ENCODE results near the gene MDM4. TPM values are rescaled to one million over a fixed set of nuclear protein-coding genes. Genes with fewer than 3 reads are reported as not detected.

The MDM4 gene
- total RNA-seq, 4 donors from 2014 or later, result 64.3 to 140 (median 109) TPM

- intact Hi-C loops (cut with DNase I; ENCODE audit: low total_unique reads) (no loop called here), in situ Hi-C loops (cut with MboI; ENCODE audit: low pct_ligation_motif_present in 1 of 4, low pct_unique_long_range_greater_than_20kb in 1 of 4, low sequenced_read_pairs in 3 of 4) (loop anchor here (10.0 to 25.0 kb wide), 4 partner anchors 202 to 377 kb away; no protein-coding TSS in a partner anchor)
- Histone ChIP-seq H3K9me3 (no peaks in the 10 kb centered on the region), H3K4me1 (peaks cover 0 to 2% (median 0%) of the 10 kb centered on the region in 4 donors), H3K4me3 (no peak overlapping the region), H3K27ac (no peak overlapping the region), H3K36me3 (peaks cover 0 to 11% (median 0%) of the 10 kb centered on the region in 4 donors), H3K27me3 (no peaks in the 10 kb centered on the region)
- no peak for DNase-seq
- no peak for TF ChIP-seq EP300 (IDR thresholded peaks at IDR 0.05; ENCODE audit: low read depth)
- TF ChIP-seq POLR2AphosphoS5 (IDR thresholded peaks at IDR 0.05), result no peak
- TF ChIP-seq POLR2A (IDR thresholded peaks at IDR 0.05), result no peak
- TF ChIP-seq CTCF (IDR thresholded peaks at IDR 0.05), result no peak
These were observed 44.5 kb downstream of the MDM4 start for GRCh38 chr1:204560590-204561150.

- H3K4me1 ChIP-seq, result peaks cover 0 to 3% (median 0%) of the 10 kb centered on the region in 4 donors
- no peak overlapping the region for H3K27ac ChIP-seq
- TF ChIP-seq POLR2A (IDR thresholded peaks at IDR 0.05) (no peak), EP300 (IDR thresholded peaks at IDR 0.05; ENCODE audit: low read depth) (no peak), CTCF (IDR thresholded peaks at IDR 0.05) (no peak), POLR2AphosphoS5 (IDR thresholded peaks at IDR 0.05) (no peak)
- H3K9me3 ChIP-seq, result no peaks in the 10 kb centered on the region
- intact Hi-C loops (cut with DNase I; ENCODE audit: low total_unique reads), result no loop called here
- H3K36me3 ChIP-seq, result peaks cover 0 to 11% (median 0%) of the 10 kb centered on the region in 4 donors
- DNase-seq, result no peak
- WGBS, 2 donors (ENCODE audit: low coverage in 1 of 2), result 91% methylated on average over 37 of the region's 37 CpGs; no CpG with 5 or more reads in 1 of the 2 donors
- in situ Hi-C loops (cut with MboI; ENCODE audit: low pct_ligation_motif_present in 1 of 4, low pct_unique_long_range_greater_than_20kb in 1 of 4, low sequenced_read_pairs in 3 of 4), result loop anchor here (10.0 to 25.0 kb wide), 4 partner anchors 200 to 375 kb away; no protein-coding TSS in a partner anchor
- H3K27me3 ChIP-seq, result no peaks in the 10 kb centered on the region
- H3K4me3 ChIP-seq, result no peak overlapping the region
These were observed 46.1 kb downstream of the MDM4 start for GRCh38 chr1:204562075-204562990.

GRCh38 chr1:204563307-204563706, 47.1 kb downstream of the MDM4 start:
- TF ChIP-seq POLR2A (IDR thresholded peaks at IDR 0.05) (no peak), POLR2AphosphoS5 (IDR thresholded peaks at IDR 0.05) (no peak), CTCF (IDR thresholded peaks at IDR 0.05) (no peak), EP300 (IDR thresholded peaks at IDR 0.05; ENCODE audit: low read depth) (no peak)
- no peaks in the 10 kb centered on the region for H3K27me3 ChIP-seq
- peaks cover 0 to 11% (median 0%) of the 10 kb centered on the region in 4 donors for H3K36me3 ChIP-seq
- 80 to 85% methylated on average over 1 to 4 of the region's 4 CpGs for WGBS, 2 donors (ENCODE audit: low coverage in 1 of 2)
- H3K4me1 ChIP-seq, result peaks cover 0 to 3% (median 0%) of the 10 kb centered on the region in 4 donors
- H3K9me3 ChIP-seq, result no peaks in the 10 kb centered on the region
- intact Hi-C loops (cut with DNase I; ENCODE audit: low total_unique reads) (no loop called here), in situ Hi-C loops (cut with MboI; ENCODE audit: low pct_ligation_motif_present in 1 of 4, low pct_unique_long_range_greater_than_20kb in 1 of 4, low sequenced_read_pairs in 3 of 4) (loop anchor here (10.0 to 25.0 kb wide), 4 partner anchors 199 to 374 kb away; no protein-coding TSS in a partner anchor)
- DNase-seq, result no peak
- H3K27ac ChIP-seq, result no peak overlapping the region
- H3K4me3 ChIP-seq, result no peak overlapping the region

- TF ChIP-seq EP300 (IDR thresholded peaks at IDR 0.05; ENCODE audit: low read depth), result no peak
- TF ChIP-seq CTCF (IDR thresholded peaks at IDR 0.05), result no peak
- TF ChIP-seq POLR2AphosphoS5 (IDR thresholded peaks at IDR 0.05), result no peak
- no peak for TF ChIP-seq POLR2A (IDR thresholded peaks at IDR 0.05)
- Histone ChIP-seq H3K27ac (no peak overlapping the region), H3K4me1 (peaks cover 0 to 3% (median 0%) of the 10 kb centered on the region in 4 donors), H3K4me3 (no peak overlapping the region), H3K36me3 (peaks cover 0 to 10% (median 0%) of the 10 kb centered on the region in 4 donors), H3K27me3 (no peaks in the 10 kb centered on the region), H3K9me3 (no peaks in the 10 kb centered on the region)
- 73% methylated on average over 3 of the region's 3 CpGs; no CpG with 5 or more reads in 1 of the 2 donors for WGBS, 2 donors (ENCODE audit: low coverage in 1 of 2)
- intact Hi-C loops (cut with DNase I; ENCODE audit: low total_unique reads), result no loop called here
- DNase-seq, result no peak
- in situ Hi-C loops (cut with MboI; ENCODE audit: low pct_ligation_motif_present in 1 of 4, low pct_unique_long_range_greater_than_20kb in 1 of 4, low sequenced_read_pairs in 3 of 4), result loop anchor here (10.0 to 25.0 kb wide), 4 partner anchors 199 to 374 kb away; no protein-coding TSS in a partner anchor
These were observed 47.6 kb downstream of the MDM4 start for GRCh38 chr1:204563780-204564179.

Data from transverse colon (tissue), 4 donors.